NT2/D1 (cell line): ENCODE results near the gene ARV1.

Experiments used
- YY1 ChIP-seq: IDR thresholded peaks from 2 replicates; pipeline ENCODE4 v1.6.1; 2011; ENCODE audit not compliant: insufficient read length, insufficient read depth
- ZNF274 ChIP-seq: IDR thresholded peaks from 2 replicates; pipeline ENCODE4 v1.6.1; 2011; ENCODE audit warnings: mild to moderate bottlenecking, low read depth, low read length

DNA sequence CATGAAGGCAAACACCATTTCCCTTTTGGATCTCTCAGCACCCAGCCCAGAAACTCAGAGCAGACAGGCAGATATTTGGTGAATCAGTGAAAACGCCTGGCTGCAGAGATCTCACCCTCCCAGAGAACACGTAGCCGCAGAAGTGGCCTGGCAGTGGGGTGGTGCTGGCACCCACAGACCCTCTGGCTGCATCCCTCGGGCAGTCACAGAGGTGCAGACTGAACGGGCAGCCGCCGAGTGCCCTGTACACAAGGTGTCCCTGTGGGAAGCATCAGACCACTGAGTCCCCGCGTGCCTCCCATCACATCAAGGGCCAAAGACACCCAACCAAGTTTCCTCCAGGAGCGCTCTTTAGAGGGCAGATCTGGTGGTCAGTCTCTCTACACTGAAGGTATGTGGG, 49.1 kb downstream of the ARV1 start:
- TF ChIP-seq ZNF274 (no peak), YY1 (no peak)
